Measurements from ENCODE around the gene RAB17.

Gene RAB17

GRCh38 chr2:237574894-237575868 is 15.4 kb downstream of the RAB17 start:
- Histone ChIP-seq H3K9me3 (ENCODE audit: control insufficient read depth, insufficient read depth, low read depth, low read length) (no peaks in the 10 kb centered on the region), H3K4me1 (ENCODE audit: control insufficient read depth, insufficient read depth, low read length) (peaks cover 11% of the 10 kb centered on the region), H3K27me3 (ENCODE audit: control insufficient read depth, insufficient read depth, low read length) (no peaks in the 10 kb centered on the region), H3K9ac (ENCODE audit: low read length) (no peak overlapping the region), H3K4me3 (ENCODE audit: low read depth, low read length) (no peak overlapping the region), H3K36me3 (ENCODE audit: control insufficient read depth, insufficient read depth, low read length) (peaks cover 46% of the 10 kb centered on the region), H3K27ac (ENCODE audit: low read depth, low read length) (no peak overlapping the region)

GRCh38 chr2:237574467-237574866 is 16.1 kb downstream of the RAB17 start:
- H3K9me3 ChIP-seq (ENCODE audit: control insufficient read depth, insufficient read depth, low read depth, low read length): no peaks in the 10 kb centered on the region
- H3K27me3 ChIP-seq (ENCODE audit: control insufficient read depth, insufficient read depth, low read length): no peaks in the 10 kb centered on the region
- H3K27ac ChIP-seq (ENCODE audit: low read depth, low read length): no peak overlapping the region
- no peak overlapping the region for H3K9ac ChIP-seq (ENCODE audit: low read length)
- peaks cover 11% of the 10 kb centered on the region for H3K4me1 ChIP-seq (ENCODE audit: control insufficient read depth, insufficient read depth, low read length)
- H3K4me3 ChIP-seq (ENCODE audit: low read depth, low read length): no peak overlapping the region
- peaks cover 39% of the 10 kb centered on the region for H3K36me3 ChIP-seq (ENCODE audit: control insufficient read depth, insufficient read depth, low read length)

- peaks cover 34% of the 10 kb centered on the region for H3K36me3 ChIP-seq (ENCODE audit: control insufficient read depth, insufficient read depth, low read length)
- H3K4me3 ChIP-seq (ENCODE audit: low read depth, low read length): no peak overlapping the region
- no peak overlapping the region for H3K9ac ChIP-seq (ENCODE audit: low read length)
- H3K27me3 ChIP-seq (ENCODE audit: control insufficient read depth, insufficient read depth, low read length): no peaks in the 10 kb centered on the region
- no peak overlapping the region for H3K27ac ChIP-seq (ENCODE audit: low read depth, low read length)
- H3K4me1 ChIP-seq (ENCODE audit: control insufficient read depth, insufficient read depth, low read length): peaks cover 11% of the 10 kb centered on the region
- no peaks in the 10 kb centered on the region for H3K9me3 ChIP-seq (ENCODE audit: control insufficient read depth, insufficient read depth, low read depth, low read length)
Observed at GRCh38 chr2:237573721-237574415, 16.7 kb downstream of the RAB17 start.

- Histone ChIP-seq H3K36me3 (ENCODE audit: control insufficient read depth, insufficient read depth, low read length) (peaks cover 23% of the 10 kb centered on the region), H3K27ac (ENCODE audit: low read depth, low read length) (no peak overlapping the region), H3K9ac (ENCODE audit: low read length) (no peak overlapping the region)
Observed at GRCh38 chr2:237572742-237573101, 17.8 kb downstream of the RAB17 start.

GRCh38 chr2:237572021-237572741 is 18.4 kb downstream of the RAB17 start:
- Histone ChIP-seq H3K9ac (ENCODE audit: low read length) (no peak overlapping the region), H3K9me3 (ENCODE audit: control insufficient read depth, insufficient read depth, low read depth, low read length) (no peaks in the 10 kb centered on the region), H3K27ac (ENCODE audit: low read depth, low read length) (no peak overlapping the region), H3K36me3 (ENCODE audit: control insufficient read depth, insufficient read depth, low read length) (peaks cover 18% of the 10 kb centered on the region), H3K4me1 (ENCODE audit: control insufficient read depth, insufficient read depth, low read length) (peaks cover 11% of the 10 kb centered on the region), H3K27me3 (ENCODE audit: control insufficient read depth, insufficient read depth, low read length) (no peaks in the 10 kb centered on the region), H3K4me3 (ENCODE audit: low read depth, low read length) (no peak overlapping the region)

More at GRCh38 chr2:237572742-237573101, 17.8 kb downstream of the RAB17 start:
- H3K9me3 ChIP-seq (ENCODE audit: control insufficient read depth, insufficient read depth, low read depth, low read length): no peaks in the 10 kb centered on the region
- peaks cover 11% of the 10 kb centered on the region for H3K4me1 ChIP-seq (ENCODE audit: control insufficient read depth, insufficient read depth, low read length)
- H3K4me3 ChIP-seq (ENCODE audit: low read depth, low read length): no peak overlapping the region
- no peaks in the 10 kb centered on the region for H3K27me3 ChIP-seq (ENCODE audit: control insufficient read depth, insufficient read depth, low read length)

GRCh38 chr2:237571551-237571950 is 19.0 kb downstream of the RAB17 start:
- Histone ChIP-seq H3K9me3 (ENCODE audit: control insufficient read depth, insufficient read depth, low read depth, low read length) (no peaks in the 10 kb centered on the region), H3K4me1 (ENCODE audit: control insufficient read depth, insufficient read depth, low read length) (peaks cover 11% of the 10 kb centered on the region), H3K27ac (ENCODE audit: low read depth, low read length) (no peak overlapping the region), H3K9ac (ENCODE audit: low read length) (no peak overlapping the region), H3K4me3 (ENCODE audit: low read depth, low read length) (no peak overlapping the region), H3K36me3 (ENCODE audit: control insufficient read depth, insufficient read depth, low read length) (peaks cover 12% of the 10 kb centered on the region), H3K27me3 (ENCODE audit: control insufficient read depth, insufficient read depth, low read length) (no peaks in the 10 kb centered on the region)

- Histone ChIP-seq H3K36me3 (ENCODE audit: control insufficient read depth, insufficient read depth, low read length) (peaks cover 6% of the 10 kb centered on the region; the same call in 1 of the 2 replicates), H3K27ac (ENCODE audit: low read depth, low read length) (no peak overlapping the region), H3K4me3 (ENCODE audit: low read depth, low read length) (no peak overlapping the region), H3K4me1 (ENCODE audit: control insufficient read depth, insufficient read depth, low read length) (peaks cover 11% of the 10 kb centered on the region), H3K27me3 (ENCODE audit: control insufficient read depth, insufficient read depth, low read length) (no peaks in the 10 kb centered on the region), H3K9ac (ENCODE audit: low read length) (no peak overlapping the region), H3K9me3 (ENCODE audit: control insufficient read depth, insufficient read depth, low read depth, low read length) (no peaks in the 10 kb centered on the region)
Observed at GRCh38 chr2:237570776-237571335, 19.7 kb downstream of the RAB17 start.

- no peak overlapping the region for H3K4me3 ChIP-seq (ENCODE audit: low read depth, low read length)
- no peak overlapping the region for H3K27ac ChIP-seq (ENCODE audit: low read depth, low read length)
- H3K27me3 ChIP-seq (ENCODE audit: control insufficient read depth, insufficient read depth, low read length): peaks cover under 1% of the 10 kb centered on the region; the same call in 1 of the 2 replicates
- no peak overlapping the region for H3K9ac ChIP-seq (ENCODE audit: low read length)
- peaks cover 6% of the 10 kb centered on the region; the same call in 1 of the 2 replicates for H3K36me3 ChIP-seq (ENCODE audit: control insufficient read depth, insufficient read depth, low read length)
- no peaks in the 10 kb centered on the region for H3K9me3 ChIP-seq (ENCODE audit: control insufficient read depth, insufficient read depth, low read depth, low read length)
- peaks cover 11% of the 10 kb centered on the region for H3K4me1 ChIP-seq (ENCODE audit: control insufficient read depth, insufficient read depth, low read length)
Observed at GRCh38 chr2:237569896-237570295, 20.6 kb downstream of the RAB17 start.

- H3K27me3 ChIP-seq (ENCODE audit: control insufficient read depth, insufficient read depth, low read length): peaks cover 6% of the 10 kb centered on the region; the same call in 1 of the 2 replicates
- no peaks in the 10 kb centered on the region for H3K9me3 ChIP-seq (ENCODE audit: control insufficient read depth, insufficient read depth, low read depth, low read length)
- peaks cover 11% of the 10 kb centered on the region for H3K4me1 ChIP-seq (ENCODE audit: control insufficient read depth, insufficient read depth, low read length)
- H3K36me3 ChIP-seq (ENCODE audit: control insufficient read depth, insufficient read depth, low read length): no peaks in the 10 kb centered on the region; the same call in 1 of the 2 replicates
- no peak overlapping the region for H3K27ac ChIP-seq (ENCODE audit: low read depth, low read length)
- H3K4me3 ChIP-seq (ENCODE audit: low read depth, low read length): no peak overlapping the region
- no peak overlapping the region for H3K9ac ChIP-seq (ENCODE audit: low read length)
Observed at GRCh38 chr2:237569041-237569440, 21.5 kb downstream of the RAB17 start.

- no peak overlapping the region for H3K4me3 ChIP-seq (ENCODE audit: low read depth, low read length)
- H3K9me3 ChIP-seq (ENCODE audit: control insufficient read depth, insufficient read depth, low read depth, low read length): no peaks in the 10 kb centered on the region
- H3K27ac ChIP-seq (ENCODE audit: low read depth, low read length): no peak overlapping the region
- no peak overlapping the region for H3K9ac ChIP-seq (ENCODE audit: low read length)
- H3K4me1 ChIP-seq (ENCODE audit: control insufficient read depth, insufficient read depth, low read length): peaks cover 11% of the 10 kb centered on the region
- H3K27me3 ChIP-seq (ENCODE audit: control insufficient read depth, insufficient read depth, low read length): peaks cover 6% of the 10 kb centered on the region; the same call in 1 of the 2 replicates
- H3K36me3 ChIP-seq (ENCODE audit: control insufficient read depth, insufficient read depth, low read length): no peaks in the 10 kb centered on the region
Observed at GRCh38 chr2:237568121-237568660, 22.3 kb downstream of the RAB17 start.
